NB4 (cell line): ENCODE results near the gene POLR2J3.
"Not testable (repeated sequence)": the region's sequence is repeated elsewhere in the genome, so short reads cannot be mapped to it uniquely, and the experiment has no call there.

Experiments
- POLR2A ChIP-seq: IDR thresholded peaks from 2 replicates; pipeline ENCODE4 v1.6.1; 2011; ENCODE audit warnings: mild to moderate bottlenecking; ENCODE audit not compliant: insufficient read length; ENCODE audit errors: extremely low read depth
- TF ChIP-seq, protein P1 (sequence below): IDR thresholded peaks from 2 replicates; pipeline ENCODE4 v1.6.1; 2011; ENCODE audit warnings: low read depth, low read length
- TF ChIP-seq, protein P2 (sequence below): IDR thresholded peaks from one replicate; pipeline ENCODE4 v1.5.1; 2012; ENCODE audit warnings: low read depth, low read length

DNA sequence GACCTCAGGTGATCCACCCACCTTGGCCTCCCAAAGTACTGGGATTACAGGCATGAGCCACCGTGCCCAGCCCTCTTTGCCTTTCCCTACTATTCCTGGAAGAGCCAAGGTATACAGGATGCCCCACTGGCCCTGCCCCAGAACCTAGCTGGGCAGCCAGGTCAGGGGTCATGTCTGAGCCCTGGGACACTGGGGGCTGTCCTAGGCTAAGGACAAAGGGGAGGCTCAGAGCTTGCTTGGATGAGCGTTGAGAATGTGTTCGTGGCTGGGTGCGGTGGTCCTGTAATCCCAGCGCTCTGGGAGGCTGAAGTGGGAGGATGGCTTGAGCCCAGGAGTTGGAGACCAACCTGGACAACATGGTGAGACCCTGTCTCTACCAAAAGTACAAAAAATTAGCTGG, 6.1 kb upstream of the POLR2J3 start:
- TF ChIP-seq, protein P1, sequence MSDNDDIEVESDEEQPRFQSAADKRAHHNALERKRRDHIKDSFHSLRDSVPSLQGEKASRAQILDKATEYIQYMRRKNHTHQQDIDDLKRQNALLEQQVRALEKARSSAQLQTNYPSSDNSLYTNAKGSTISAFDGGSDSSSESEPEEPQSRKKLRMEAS: not testable (repeated sequence)
- not testable (repeated sequence) for TF ChIP-seq POLR2A
- TF ChIP-seq, protein P2, sequence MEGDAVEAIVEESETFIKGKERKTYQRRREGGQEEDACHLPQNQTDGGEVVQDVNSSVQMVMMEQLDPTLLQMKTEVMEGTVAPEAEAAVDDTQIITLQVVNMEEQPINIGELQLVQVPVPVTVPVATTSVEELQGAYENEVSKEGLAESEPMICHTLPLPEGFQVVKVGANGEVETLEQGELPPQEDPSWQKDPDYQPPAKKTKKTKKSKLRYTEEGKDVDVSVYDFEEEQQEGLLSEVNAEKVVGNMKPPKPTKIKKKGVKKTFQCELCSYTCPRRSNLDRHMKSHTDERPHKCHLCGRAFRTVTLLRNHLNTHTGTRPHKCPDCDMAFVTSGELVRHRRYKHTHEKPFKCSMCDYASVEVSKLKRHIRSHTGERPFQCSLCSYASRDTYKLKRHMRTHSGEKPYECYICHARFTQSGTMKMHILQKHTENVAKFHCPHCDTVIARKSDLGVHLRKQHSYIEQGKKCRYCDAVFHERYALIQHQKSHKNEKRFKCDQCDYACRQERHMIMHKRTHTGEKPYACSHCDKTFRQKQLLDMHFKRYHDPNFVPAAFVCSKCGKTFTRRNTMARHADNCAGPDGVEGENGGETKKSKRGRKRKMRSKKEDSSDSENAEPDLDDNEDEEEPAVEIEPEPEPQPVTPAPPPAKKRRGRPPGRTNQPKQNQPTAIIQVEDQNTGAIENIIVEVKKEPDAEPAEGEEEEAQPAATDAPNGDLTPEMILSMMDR: not testable (repeated sequence)
